ENCODE results near the gene SAFB2.

DNA sequence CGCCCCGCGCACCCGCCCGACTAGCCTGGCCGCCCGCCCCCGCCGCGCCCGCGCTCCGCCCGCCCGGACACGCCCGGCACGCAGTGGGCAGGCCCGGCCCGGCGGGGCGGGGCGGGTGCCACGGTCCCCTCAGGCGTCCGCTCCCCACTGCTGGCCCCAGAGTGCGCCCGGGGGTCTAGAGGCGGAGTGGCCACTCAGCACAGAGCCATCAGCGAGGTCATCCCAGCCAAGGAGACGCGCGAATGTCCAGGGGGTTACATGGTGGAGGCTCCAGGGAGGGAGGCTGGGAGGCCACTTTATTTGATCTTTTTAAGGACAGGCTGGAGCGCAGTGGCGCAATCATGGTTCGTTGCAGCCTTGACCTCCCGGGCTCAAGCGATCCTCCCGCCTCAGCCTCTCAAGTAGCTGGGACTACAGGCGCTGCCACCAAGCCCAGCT lies 54.6 kb downstream of the SAFB2 start:
- TF ChIP-seq ZNF564 (CRISPR knock-in tag; IDR thresholded peaks at IDR 0.05) (no peak), TCF12 (IDR thresholded peaks at IDR 0.05) (no peak), TCF12 (CRISPR knock-in tag; IDR thresholded peaks at IDR 0.05) (no peak), ELF3 (CRISPR knock-in tag; IDR thresholded peaks at IDR 0.05) (no peak), ZNF747 (CRISPR knock-in tag; IDR thresholded peaks at IDR 0.05; ENCODE audit: borderline replicate concordance) (no peak), ZNF749 (CRISPR knock-in tag; IDR thresholded peaks at IDR 0.05; ENCODE audit: borderline replicate concordance) (no peak), ZBTB1 (CRISPR knock-in tag; IDR thresholded peaks at IDR 0.05; ENCODE audit: borderline replicate concordance) (no peak)
- TF ChIP-seq, protein P1, sequence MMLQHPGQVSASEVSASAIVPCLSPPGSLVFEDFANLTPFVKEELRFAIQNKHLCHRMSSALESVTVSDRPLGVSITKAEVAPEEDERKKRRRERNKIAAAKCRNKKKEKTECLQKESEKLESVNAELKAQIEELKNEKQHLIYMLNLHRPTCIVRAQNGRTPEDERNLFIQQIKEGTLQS (CRISPR knock-in tag; IDR thresholded peaks at IDR 0.05) = no peak
- TF ChIP-seq, protein P2, sequence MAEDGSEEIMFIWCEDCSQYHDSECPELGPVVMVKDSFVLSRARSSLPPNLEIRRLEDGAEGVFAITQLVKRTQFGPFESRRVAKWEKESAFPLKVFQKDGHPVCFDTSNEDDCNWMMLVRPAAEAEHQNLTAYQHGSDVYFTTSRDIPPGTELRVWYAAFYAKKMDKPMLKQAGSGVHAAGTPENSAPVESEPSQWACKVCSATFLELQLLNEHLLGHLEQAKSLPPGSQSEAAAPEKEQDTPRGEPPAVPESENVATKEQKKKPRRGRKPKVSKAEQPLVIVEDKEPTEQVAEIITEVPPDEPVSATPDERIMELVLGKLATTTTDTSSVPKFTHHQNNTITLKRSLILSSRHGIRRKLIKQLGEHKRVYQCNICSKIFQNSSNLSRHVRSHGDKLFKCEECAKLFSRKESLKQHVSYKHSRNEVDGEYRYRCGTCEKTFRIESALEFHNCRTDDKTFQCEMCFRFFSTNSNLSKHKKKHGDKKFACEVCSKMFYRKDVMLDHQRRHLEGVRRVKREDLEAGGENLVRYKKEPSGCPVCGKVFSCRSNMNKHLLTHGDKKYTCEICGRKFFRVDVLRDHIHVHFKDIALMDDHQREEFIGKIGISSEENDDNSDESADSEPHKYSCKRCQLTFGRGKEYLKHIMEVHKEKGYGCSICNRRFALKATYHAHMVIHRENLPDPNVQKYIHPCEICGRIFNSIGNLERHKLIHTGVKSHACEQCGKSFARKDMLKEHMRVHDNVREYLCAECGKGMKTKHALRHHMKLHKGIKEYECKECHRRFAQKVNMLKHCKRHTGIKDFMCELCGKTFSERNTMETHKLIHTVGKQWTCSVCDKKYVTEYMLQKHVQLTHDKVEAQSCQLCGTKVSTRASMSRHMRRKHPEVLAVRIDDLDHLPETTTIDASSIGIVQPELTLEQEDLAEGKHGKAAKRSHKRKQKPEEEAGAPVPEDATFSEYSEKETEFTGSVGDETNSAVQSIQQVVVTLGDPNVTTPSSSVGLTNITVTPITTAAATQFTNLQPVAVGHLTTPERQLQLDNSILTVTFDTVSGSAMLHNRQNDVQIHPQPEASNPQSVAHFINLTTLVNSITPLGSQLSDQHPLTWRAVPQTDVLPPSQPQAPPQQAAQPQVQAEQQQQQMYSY (CRISPR knock-in tag; IDR thresholded peaks at IDR 0.05) = no peak
